Prostate gland (tissue), 2 donors: ENCODE results near the gene MAML2. TPM values are rescaled to one million over a fixed set of nuclear protein-coding genes. Genes with fewer than 3 reads are reported as not detected.

Experiments used
- DNase-seq: peaks from one replicate; pipeline ENCODE4 v3.0.0-alpha.2; 2019; ENCODE audit warnings: low spot score
- H3K27ac ChIP-seq, 2 donors: fragments of 200-600 bp; sonication (generic); 2 replicates each; pipeline ENCODE4 v1.5.1; 2017 to 2019
- H3K27me3 ChIP-seq: fragments of 200-600 bp; sonication (generic); replicated peaks from 2 replicates; pipeline ENCODE4 v1.5.1; 2019; ENCODE audit not compliant: insufficient read depth
- H3K36me3 ChIP-seq, 2 donors: fragments of 200-600 bp; sonication (generic); 1 replicate in 1 of 2; 2 replicates in 1 of 2; pipeline versions ENCODE4 v1.5.1 to v1.8.1; 2017 to 2019
- H3K4me1 ChIP-seq: fragments of 200-600 bp; sonication (generic); replicated peaks from 2 replicates; pipeline ENCODE4 v1.5.1; 2019
- H3K4me3 ChIP-seq, 2 donors: fragments of 200-600 bp; sonication (generic); 2 replicates each; pipeline ENCODE4 v1.5.1; 2017 to 2019
- H3K9me3 ChIP-seq: fragments of 200-600 bp; sonication (generic); 2 replicates; pipeline ENCODE4 v1.5.1; 2017
- CTCF ChIP-seq, 4 experiments: fragments of 200-600 bp in 2 of 4; fragments of 450-650 bp in 2 of 4; sonication (generic) in 2 of 4; IDR thresholded peaks; 1 replicate in 3 of 4; 2 replicates in 1 of 4; pipeline ENCODE4 v1.5.1; 2016 to 2019; ENCODE audit warnings: antibody characterized with exemption in 4 of 4, mild to moderate bottlenecking in 2 of 4, moderate library complexity in 2 of 4
- POLR2A ChIP-seq: fragments of 450-650 bp; IDR thresholded peaks from one replicate; pipeline ENCODE4 v1.6.1; 2016; ENCODE audit warnings: antibody characterized with exemption, mild to moderate bottlenecking
- POLR2AphosphoS5 ChIP-seq: sonication (generic); formaldehyde crosslinking; IDR thresholded peaks from one replicate; pipeline ENCODE4 v1.6.1; 2017; ENCODE audit warnings: antibody characterized with exemption
- WGBS: methylation state at CpG from one replicate; pipeline ENCODE4 v1.1.5; 2018; 5-methylcytosine and 5-hydroxymethylcytosine counted together
- intact Hi-C: fragments of 100-400 bp; cut with DNase I; formaldehyde crosslinking; loops from one replicate; pipeline ENCODE4 v1.14.2; 2022
- total RNA-seq, 2 donors: library from RNA; depleted of rRNA; stranded (reverse); fragments of >200 nt; gene quantifications; one replicate each; pipeline ENCODE4 v1.1.0, GENCODE V29; 2016

The MAML2 gene
- total RNA-seq, 2 donors from 2014 or later: 28.9 to 30.4 TPM

- WGBS: 98% methylated on average over 2 of the region's 2 CpGs
- Histone ChIP-seq H3K9me3 (no peaks in the 10 kb centered on the region), H3K4me1 (no peaks in the 10 kb centered on the region), H3K4me3 (no peak overlapping the region), H3K36me3 (no peaks in the 10 kb centered on the region), H3K27ac (no peak overlapping the region), H3K27me3 (no peaks in the 10 kb centered on the region)
- TF ChIP-seq POLR2A: no peak
- no peak for TF ChIP-seq CTCF (IDR thresholded peaks at IDR 0.05)
- no peak for TF ChIP-seq POLR2AphosphoS5
- intact Hi-C loops: loop anchor here (5.0 kb wide), 1 partner anchor 343 kb away; the partner anchor contains the start of gene CCDC82
- no peak for DNase-seq
These were observed 298.2 kb downstream of the MAML2 start for GRCh38 chr11:96044747-96045146.

GRCh38 chr11:96044311-96044710 is 298.7 kb downstream of the MAML2 start:
- Histone ChIP-seq H3K9me3 (no peaks in the 10 kb centered on the region), H3K27me3 (no peaks in the 10 kb centered on the region), H3K36me3 (no peaks in the 10 kb centered on the region), H3K4me3 (no peak overlapping the region), H3K4me1 (no peaks in the 10 kb centered on the region), H3K27ac (no peak overlapping the region)
- no peak for DNase-seq
- no peak for TF ChIP-seq POLR2A
- TF ChIP-seq CTCF (IDR thresholded peaks at IDR 0.05): no peak
- TF ChIP-seq POLR2AphosphoS5: no peak
- intact Hi-C loops: no loop called here

- intact Hi-C loops: no loop called here
- no peak for TF ChIP-seq POLR2AphosphoS5
- TF ChIP-seq POLR2A: no peak
- no peak for TF ChIP-seq CTCF (IDR thresholded peaks at IDR 0.05)
- Histone ChIP-seq H3K27ac (no peak overlapping the region), H3K4me1 (no peaks in the 10 kb centered on the region), H3K36me3 (no peaks in the 10 kb centered on the region), H3K27me3 (no peaks in the 10 kb centered on the region), H3K4me3 (no peak overlapping the region), H3K9me3 (no peaks in the 10 kb centered on the region)
- no peak for DNase-seq
- WGBS: 92% methylated on average over 1 of the region's 1 CpG
These were observed 299.7 kb downstream of the MAML2 start for GRCh38 chr11:96043291-96043690.

GRCh38 chr11:96038046-96038445 is 304.9 kb downstream of the MAML2 start:
- Histone ChIP-seq H3K9me3 (no peaks in the 10 kb centered on the region), H3K4me3 (no peak overlapping the region), H3K27me3 (no peaks in the 10 kb centered on the region), H3K4me1 (no peaks in the 10 kb centered on the region), H3K36me3 (no peaks in the 10 kb centered on the region), H3K27ac (no peak overlapping the region)
- intact Hi-C loops: no loop called here
- no peak for DNase-seq
- WGBS: 69% methylated on average over 5 of the region's 5 CpGs
- no peak for TF ChIP-seq CTCF (IDR thresholded peaks at IDR 0.05)
- TF ChIP-seq POLR2A: no peak
- no peak for TF ChIP-seq POLR2AphosphoS5

GRCh38 chr11:96037405-96037949 is 305.5 kb downstream of the MAML2 start:
- Histone ChIP-seq H3K27ac (no peak overlapping the region), H3K9me3 (no peaks in the 10 kb centered on the region), H3K27me3 (no peaks in the 10 kb centered on the region), H3K4me1 (no peaks in the 10 kb centered on the region), H3K4me3 (no peak overlapping the region), H3K36me3 (no peaks in the 10 kb centered on the region)
- 18% methylated on average over 4 of the region's 4 CpGs for WGBS
- intact Hi-C loops: no loop called here
- DNase-seq: no peak
- no peak for TF ChIP-seq POLR2A
- no peak for TF ChIP-seq POLR2AphosphoS5
- TF ChIP-seq CTCF (IDR thresholded peaks at IDR 0.05): no peak
